Panc1 (cell line): ENCODE data around the gene SH3TC2. TPM values are rescaled to one million over a fixed set of nuclear protein-coding genes. Genes with fewer than 3 reads are reported as not detected.

Experiments
- ATAC-seq: fragments of 200-7000 bp; cut with Tn5 transposase; 2 replicates; pipeline ENCODE4 v1.9.1; 2020; ENCODE audit warnings: mild to moderate bottlenecking, moderate library complexity
- BruUV-seq: library from RNA; stranded (reverse); fragments of 400-500 nt; replicated peaks from 2 replicates; lab custom pipeline; 2021; lab: Mats Ljungman, UMichigan
- CTCF ChIA-PET: fragments of 300-600 bp; sonication (Branson Sonifier 250); formaldehyde crosslinking; loops from one replicate; lab custom pipeline; 2022; ENCODE audit warnings: antibody characterized with exemption; lab: Charles Lee
- POLR2A ChIA-PET: fragments of 300-600 bp; sonication (Branson Sonifier 250); formaldehyde crosslinking; loops from one replicate; lab custom pipeline; 2022; ENCODE audit warnings: antibody characterized with exemption; lab: Charles Lee
- DNase-seq: peaks from one replicate; pipeline ENCODE4 v3.0.0-alpha.2; 2010; ENCODE audit warnings: low read depth, low spot score
- H3K27ac ChIP-seq: 2 replicates; pipeline ENCODE4 v1.5.1; 2011; ENCODE audit warnings: mild to moderate bottlenecking, low read length, inconsistent platforms
- H3K27me3 ChIP-seq: fragments of 200-500 bp; sonication (Bioruptor generic); 2 replicates; pipeline ENCODE4 v1.6.0; 2014; ENCODE audit warnings: low read length, inconsistent platforms; ENCODE audit not compliant: control insufficient read depth, insufficient read depth
- H3K36me3 ChIP-seq: fragments of 200-500 bp; sonication (Bioruptor generic); 2 replicates; pipeline ENCODE4 v1.5.1; 2014; ENCODE audit warnings: inconsistent platforms, mild to moderate bottlenecking, low read length, moderate library complexity; ENCODE audit not compliant: control insufficient read depth, insufficient read depth
- H3K4me1 ChIP-seq: 2 replicates; pipeline ENCODE4 v1.5.1; 2011; ENCODE audit warnings: inconsistent platforms, mild to moderate bottlenecking, low read length, moderate library complexity; ENCODE audit not compliant: control insufficient read depth, insufficient read depth
- H3K4me3 ChIP-seq, 2 experiments: 2 replicates each; pipeline ENCODE4 v1.5.1; 2011 to 2012; ENCODE audit warnings: low read depth in 2 of 2, low read length in 2 of 2, mild to moderate bottlenecking in 2 of 2, inconsistent platforms in 1 of 2, moderate library complexity in 1 of 2
- H3K9me3 ChIP-seq: fragments of 200-500 bp; sonication (Bioruptor generic); 2 replicates; pipeline ENCODE4 v1.5.1; 2014; ENCODE audit warnings: low read depth, mild to moderate bottlenecking, inconsistent platforms, low read length, moderate library complexity; ENCODE audit not compliant: control insufficient read depth, insufficient read depth
- POLR2AphosphoS5 ChIP-seq: IDR thresholded peaks from 2 replicates; pipeline ENCODE4 v1.6.1; 2012; ENCODE audit warnings: mild to moderate bottlenecking, low read depth, low read length, moderate library complexity
- REST ChIP-seq, 2 experiments: IDR thresholded peaks; 2 replicates each; pipeline ENCODE4 v1.6.1; 2011 to 2012; ENCODE audit warnings: low read depth in 2 of 2, control low read depth in 1 of 2, low read length in 1 of 2, mild to moderate bottlenecking in 1 of 2, moderate library complexity in 1 of 2; ENCODE audit not compliant: insufficient read depth in 1 of 2
- SIN3A ChIP-seq: IDR thresholded peaks from 2 replicates; pipeline ENCODE4 v1.6.1; 2012; ENCODE audit warnings: low read depth, mild to moderate bottlenecking, low read length, moderate library complexity, borderline replicate concordance; ENCODE audit not compliant: insufficient read depth
- TCF7L2 ChIP-seq: IDR thresholded peaks from 2 replicates; pipeline ENCODE4 v1.6.1; 2011; ENCODE audit warnings: mild to moderate bottlenecking, low read depth, low read length, inconsistent platforms
- in situ Hi-C: cut with HindIII; loops from 2 replicates; pipeline ENCODE4 v1.10.0; 2016; ENCODE audit warnings: low sequenced_read_pairs, low pct_unique_long_range_greater_than_20kb
- intact Hi-C: fragments of 100-400 bp; cut with micrococcal nuclease; formaldehyde crosslinking; loops from one replicate; pipeline ENCODE4 v1.10.0; 2022; ENCODE audit not compliant: unreplicated experiment
- total RNA-seq: library from RNA; stranded (reverse); gene quantifications from one replicate; pipeline ENCODE4 v1.2.1, GENCODE V29; 2021; ENCODE audit not compliant: unreplicated experiment
- TF ChIP-seq, protein P1 (sequence below): fragments of 450-650 bp; IDR thresholded peaks from 2 replicates; pipeline ENCODE4 v1.5.1; 2017; ENCODE audit warnings: mild to moderate bottlenecking

Gene SH3TC2
- total RNA-seq, 1 experiment from 2014 or later, result 0.33 TPM

- intact Hi-C loops, result no loop called here
- BruUV-seq, result no TSS peak
- H3K36me3 ChIP-seq, result no peaks in the 10 kb centered on the region
- ATAC-seq, result no peak
- ChIA-PET CTCF (no interaction called here), POLR2A (no interaction called here)
- in situ Hi-C loops, result no loop called here
- no peak overlapping the region for H3K4me3 ChIP-seq
- H3K27me3 ChIP-seq, result no peaks in the 10 kb centered on the region
- DNase-seq, result no peak
- no peak overlapping the region for H3K27ac ChIP-seq
- H3K9me3 ChIP-seq, result no peaks in the 10 kb centered on the region
- peaks cover 11% of the 10 kb centered on the region; the same call in 1 of the 2 replicates for H3K4me1 ChIP-seq
- no peak for TF ChIP-seq SIN3A
- TF ChIP-seq, protein P1, sequence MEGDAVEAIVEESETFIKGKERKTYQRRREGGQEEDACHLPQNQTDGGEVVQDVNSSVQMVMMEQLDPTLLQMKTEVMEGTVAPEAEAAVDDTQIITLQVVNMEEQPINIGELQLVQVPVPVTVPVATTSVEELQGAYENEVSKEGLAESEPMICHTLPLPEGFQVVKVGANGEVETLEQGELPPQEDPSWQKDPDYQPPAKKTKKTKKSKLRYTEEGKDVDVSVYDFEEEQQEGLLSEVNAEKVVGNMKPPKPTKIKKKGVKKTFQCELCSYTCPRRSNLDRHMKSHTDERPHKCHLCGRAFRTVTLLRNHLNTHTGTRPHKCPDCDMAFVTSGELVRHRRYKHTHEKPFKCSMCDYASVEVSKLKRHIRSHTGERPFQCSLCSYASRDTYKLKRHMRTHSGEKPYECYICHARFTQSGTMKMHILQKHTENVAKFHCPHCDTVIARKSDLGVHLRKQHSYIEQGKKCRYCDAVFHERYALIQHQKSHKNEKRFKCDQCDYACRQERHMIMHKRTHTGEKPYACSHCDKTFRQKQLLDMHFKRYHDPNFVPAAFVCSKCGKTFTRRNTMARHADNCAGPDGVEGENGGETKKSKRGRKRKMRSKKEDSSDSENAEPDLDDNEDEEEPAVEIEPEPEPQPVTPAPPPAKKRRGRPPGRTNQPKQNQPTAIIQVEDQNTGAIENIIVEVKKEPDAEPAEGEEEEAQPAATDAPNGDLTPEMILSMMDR, result no peak
- TF ChIP-seq TCF7L2, result no peak
- no peak for TF ChIP-seq REST (IDR thresholded peaks at IDR 0.05; ENCODE audit: insufficient read depth in 1 of 2, low read depth in 2 of 2, low read length in 1 of 2)
- no peak for TF ChIP-seq POLR2AphosphoS5
These were observed 100.0 kb downstream of the SH3TC2 start for GRCh38 chr5:148962761-148963324.

DNA sequence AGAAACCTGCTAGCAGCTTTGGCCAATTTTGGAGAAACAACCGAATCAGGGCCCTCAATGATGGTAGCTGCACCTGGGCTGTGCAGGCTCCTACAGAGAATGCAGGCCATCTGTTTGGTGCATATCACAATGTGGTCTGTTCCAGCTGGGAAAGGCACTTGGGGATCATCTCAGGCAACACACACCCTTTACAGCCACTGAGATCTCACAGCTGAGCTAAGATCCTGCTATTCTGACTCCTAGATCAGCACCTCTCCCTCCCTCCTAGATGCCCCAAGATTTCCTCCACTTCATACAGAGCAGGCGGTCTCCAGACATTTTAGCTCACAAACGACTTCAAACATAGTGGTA, 100.7 kb downstream of the SH3TC2 start:
- DNase-seq, result no peak
- no peaks in the 10 kb centered on the region for H3K27me3 ChIP-seq
- no peak for ATAC-seq
- no peaks in the 10 kb centered on the region for H3K9me3 ChIP-seq
- TF ChIP-seq SIN3A (no peak), POLR2AphosphoS5 (no peak), REST (IDR thresholded peaks at IDR 0.05; ENCODE audit: insufficient read depth in 1 of 2, low read depth in 2 of 2, low read length in 1 of 2) (no peak), TCF7L2 (no peak)
- TF ChIP-seq, protein P1, result no peak
- H3K36me3 ChIP-seq, result no peaks in the 10 kb centered on the region
- no peak overlapping the region for H3K4me3 ChIP-seq
- BruUV-seq, result no TSS peak
- CTCF ChIA-PET, result no interaction called here
- POLR2A ChIA-PET, result no interaction called here
- H3K4me1 ChIP-seq, result peaks cover 11% of the 10 kb centered on the region; the same call in 1 of the 2 replicates
- in situ Hi-C loops, result no loop called here
- intact Hi-C loops, result no loop called here
- no peak overlapping the region for H3K27ac ChIP-seq
